Neural progenitor cell (in vitro differentiated cells): ENCODE results near the gene NFXL1. TPM values are rescaled to one million over a fixed set of nuclear protein-coding genes. Genes with fewer than 3 reads are reported as not detected.
"Not testable (repeated sequence)": the region's sequence is repeated elsewhere in the genome, so short reads cannot be mapped to it uniquely, and the experiment has no call there.

Experiments
- DNase-seq: peaks from one replicate; pipeline ENCODE4 v3.0.0-alpha.2; 2016; ENCODE audit warnings: low spot score
- H2AFZ ChIP-seq: fragments of 200-600 bp; sonication (generic); replicated peaks from 2 replicates; pipeline ENCODE4 v1.6.1; 2016; ENCODE audit warnings: antibody characterized with exemption
- H3F3A ChIP-seq: fragments of 200-600 bp; sonication (generic); 2 replicates; pipeline ENCODE4 v1.6.1; 2016; ENCODE audit warnings: antibody characterized with exemption, low read depth
- H3K27ac ChIP-seq: fragments of 200-600 bp; sonication (generic); 2 replicates; pipeline ENCODE4 v1.5.1; 2016; ENCODE audit warnings: mild to moderate bottlenecking
- H3K27me3 ChIP-seq: fragments of 200-600 bp; sonication (generic); 2 replicates; pipeline ENCODE4 v1.6.1; 2016; ENCODE audit warnings: mild to moderate bottlenecking, moderate library complexity
- H3K36me3 ChIP-seq: fragments of 200-600 bp; sonication (generic); 2 replicates; pipeline ENCODE4 v1.5.1; 2016
- H3K4me1 ChIP-seq: fragments of 200-600 bp; sonication (generic); 2 replicates; pipeline ENCODE4 v1.6.1; 2016; ENCODE audit warnings: mixed run types
- H3K4me2 ChIP-seq: fragments of 200-600 bp; sonication (generic); 2 replicates; pipeline ENCODE4 v1.6.1; 2016
- H3K4me3 ChIP-seq: fragments of 200-600 bp; sonication (generic); 2 replicates; pipeline ENCODE4 v1.5.1; 2016
- H3K79me2 ChIP-seq: fragments of 200-600 bp; sonication (generic); 2 replicates; pipeline ENCODE4 v1.6.1; 2016; ENCODE audit warnings: low read depth
- H3K9ac ChIP-seq: fragments of 200-600 bp; sonication (generic); 2 replicates; pipeline ENCODE4 v1.6.1; 2016
- H3K9me3 ChIP-seq: fragments of 200-600 bp; sonication (generic); 2 replicates; pipeline ENCODE4 v1.5.1; 2016; ENCODE audit warnings: low read depth
- H4K20me1 ChIP-seq: fragments of 200-600 bp; sonication (generic); 2 replicates; pipeline ENCODE4 v1.6.1; 2016; ENCODE audit warnings: low read depth
- H3K27ac Mint-ChIP-seq: 3 replicates; pipeline ENCODE4 v1.8.0; 2021; ENCODE audit warnings: mixed read lengths
- H3K27me3 Mint-ChIP-seq: 2 replicates; pipeline ENCODE4 v1.8.0; 2022; ENCODE audit warnings: low read depth, mild to moderate bottlenecking, inconsistent platforms, moderate library complexity, mixed read lengths; ENCODE audit not compliant: insufficient read depth
- H3K36me3 Mint-ChIP-seq: 3 replicates; pipeline ENCODE4 v1.8.0; 2021; ENCODE audit warnings: mixed read lengths
- H3K4me1 Mint-ChIP-seq: 3 replicates; pipeline ENCODE4 v1.8.0; 2021; ENCODE audit warnings: mixed read lengths
- H3K4me3 Mint-ChIP-seq: 3 replicates; pipeline ENCODE4 v1.8.0; 2021; ENCODE audit warnings: mild to moderate bottlenecking, moderate library complexity, mixed read lengths
- H3K9me3 Mint-ChIP-seq: 3 replicates; pipeline ENCODE4 v1.8.0; 2020; ENCODE audit warnings: mixed read lengths
- EZH2 ChIP-seq: fragments of 200-600 bp; sonication (generic); IDR thresholded peaks from 2 replicates; pipeline ENCODE4 v1.6.1; 2017; ENCODE audit warnings: antibody characterized with exemption, mild to moderate bottlenecking, moderate library complexity
- EZH2phosphoT487 ChIP-seq: fragments of 200-600 bp; sonication (generic); IDR thresholded peaks from 2 replicates; pipeline ENCODE4 v1.6.1; 2017; ENCODE audit warnings: antibody characterized with exemption
- total RNA-seq: library from RNA; depleted of rRNA; stranded (reverse); fragments of >200 nt; gene quantifications from 2 replicates; pipeline ENCODE4 v1.2.3, GENCODE V29; 2015; ENCODE audit warnings: low replicate concordance
- TF ChIP-seq, protein P1 (sequence below): fragments of 200-600 bp; sonication (generic); IDR thresholded peaks from 2 replicates; pipeline ENCODE4 v1.5.1; 2017; ENCODE audit warnings: antibody characterized with exemption, mild to moderate bottlenecking

NFXL1 gene
- total RNA-seq, 1 donor from 2014 or later = 33.2 TPM

DNA sequence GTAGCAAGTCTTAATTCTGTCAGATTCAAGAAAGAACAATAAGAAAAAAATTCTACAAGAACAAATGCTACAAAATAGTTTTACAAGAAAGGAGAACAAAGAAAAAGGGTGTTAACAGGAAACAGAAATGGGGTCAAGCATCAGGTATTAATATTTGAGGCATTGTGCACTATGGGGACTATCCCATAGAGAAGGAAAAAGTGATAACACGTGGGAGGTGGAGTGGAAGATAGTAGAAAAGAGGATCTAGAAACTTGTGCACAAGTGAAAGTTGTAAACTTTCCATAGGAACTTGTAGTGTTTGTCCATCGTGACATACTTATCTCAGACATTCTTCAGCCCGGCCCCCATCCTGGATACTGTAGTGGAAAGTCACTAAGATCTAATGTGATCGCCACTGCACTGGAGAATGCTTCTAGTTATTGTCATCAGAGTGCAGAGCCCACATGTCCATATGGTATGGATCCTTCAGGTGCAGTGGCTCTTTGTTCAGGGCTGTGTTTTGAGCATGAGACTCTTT, 15.4 kb upstream of the NFXL1 start:
- H3K27me3 Mint-ChIP-seq = peaks cover 4% of the 10 kb centered on the region

GRCh38 chr4:47926667-47927258, 12.4 kb upstream of the NFXL1 start:
- H3K4me1 ChIP-seq = peaks cover 6% of the 10 kb centered on the region
- H3K27me3 Mint-ChIP-seq = peaks cover 2% of the 10 kb centered on the region
- no peaks in the 10 kb centered on the region for H3K9me3 ChIP-seq
- H3K79me2 ChIP-seq = no peaks in the 10 kb centered on the region
- H3K9ac ChIP-seq = no peak overlapping the region
- H3K4me2 ChIP-seq = peak overlapping the region; percentile 73
- TF ChIP-seq, protein P1, sequence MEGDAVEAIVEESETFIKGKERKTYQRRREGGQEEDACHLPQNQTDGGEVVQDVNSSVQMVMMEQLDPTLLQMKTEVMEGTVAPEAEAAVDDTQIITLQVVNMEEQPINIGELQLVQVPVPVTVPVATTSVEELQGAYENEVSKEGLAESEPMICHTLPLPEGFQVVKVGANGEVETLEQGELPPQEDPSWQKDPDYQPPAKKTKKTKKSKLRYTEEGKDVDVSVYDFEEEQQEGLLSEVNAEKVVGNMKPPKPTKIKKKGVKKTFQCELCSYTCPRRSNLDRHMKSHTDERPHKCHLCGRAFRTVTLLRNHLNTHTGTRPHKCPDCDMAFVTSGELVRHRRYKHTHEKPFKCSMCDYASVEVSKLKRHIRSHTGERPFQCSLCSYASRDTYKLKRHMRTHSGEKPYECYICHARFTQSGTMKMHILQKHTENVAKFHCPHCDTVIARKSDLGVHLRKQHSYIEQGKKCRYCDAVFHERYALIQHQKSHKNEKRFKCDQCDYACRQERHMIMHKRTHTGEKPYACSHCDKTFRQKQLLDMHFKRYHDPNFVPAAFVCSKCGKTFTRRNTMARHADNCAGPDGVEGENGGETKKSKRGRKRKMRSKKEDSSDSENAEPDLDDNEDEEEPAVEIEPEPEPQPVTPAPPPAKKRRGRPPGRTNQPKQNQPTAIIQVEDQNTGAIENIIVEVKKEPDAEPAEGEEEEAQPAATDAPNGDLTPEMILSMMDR = peak; percentile 78
- TF ChIP-seq EZH2phosphoT487 = no peak
- no peaks in the 10 kb centered on the region for H3K36me3 Mint-ChIP-seq
- H3F3A ChIP-seq = no peaks in the 10 kb centered on the region
- no peaks in the 10 kb centered on the region for H3K36me3 ChIP-seq
- H3K4me3 Mint-ChIP-seq = peak overlapping the region; percentile 57
- no peaks in the 10 kb centered on the region for H3K9me3 Mint-ChIP-seq
- peak overlapping the region; percentile 72 for H2AFZ ChIP-seq
- no peaks in the 10 kb centered on the region for H4K20me1 ChIP-seq
- no peak overlapping the region for H3K27ac Mint-ChIP-seq
- DNase-seq = peak; percentile 89
- H3K4me3 ChIP-seq = peak overlapping the region; percentile 37
- H3K27me3 ChIP-seq = no peaks in the 10 kb centered on the region
- H3K27ac ChIP-seq = no peak overlapping the region
- H3K4me1 Mint-ChIP-seq = peaks cover 5% of the 10 kb centered on the region

More for the DNA sequence above, 15.4 kb upstream of the NFXL1 start:
- Mint-ChIP-seq H3K27ac (no peak overlapping the region), H3K36me3 (no peaks in the 10 kb centered on the region), H3K4me1 (peaks cover 5% of the 10 kb centered on the region), H3K4me3 (no peak overlapping the region), H3K9me3 (no peaks in the 10 kb centered on the region)
- H3K4me1 ChIP-seq = no peaks in the 10 kb centered on the region
- H4K20me1 ChIP-seq = no peaks in the 10 kb centered on the region
- no peak for DNase-seq
- no peak overlapping the region for H3K4me2 ChIP-seq
- no peaks in the 10 kb centered on the region for H3K27me3 ChIP-seq
- TF ChIP-seq, protein P1 = no peak
- TF ChIP-seq EZH2phosphoT487 (no peak), EZH2 (no peak)
- H3K4me3 ChIP-seq = no peak overlapping the region
- H3K9ac ChIP-seq = no peak overlapping the region
- no peaks in the 10 kb centered on the region for H3F3A ChIP-seq
- H2AFZ ChIP-seq = no peak overlapping the region
- no peaks in the 10 kb centered on the region for H3K79me2 ChIP-seq
- H3K27ac ChIP-seq = no peak overlapping the region
- no peaks in the 10 kb centered on the region for H3K9me3 ChIP-seq
- H3K36me3 ChIP-seq = no peaks in the 10 kb centered on the region

GRCh38 chr4:47923261-47923608, 8.9 kb upstream of the NFXL1 start:
- H3K36me3 Mint-ChIP-seq = not testable (repeated sequence)

DNA sequence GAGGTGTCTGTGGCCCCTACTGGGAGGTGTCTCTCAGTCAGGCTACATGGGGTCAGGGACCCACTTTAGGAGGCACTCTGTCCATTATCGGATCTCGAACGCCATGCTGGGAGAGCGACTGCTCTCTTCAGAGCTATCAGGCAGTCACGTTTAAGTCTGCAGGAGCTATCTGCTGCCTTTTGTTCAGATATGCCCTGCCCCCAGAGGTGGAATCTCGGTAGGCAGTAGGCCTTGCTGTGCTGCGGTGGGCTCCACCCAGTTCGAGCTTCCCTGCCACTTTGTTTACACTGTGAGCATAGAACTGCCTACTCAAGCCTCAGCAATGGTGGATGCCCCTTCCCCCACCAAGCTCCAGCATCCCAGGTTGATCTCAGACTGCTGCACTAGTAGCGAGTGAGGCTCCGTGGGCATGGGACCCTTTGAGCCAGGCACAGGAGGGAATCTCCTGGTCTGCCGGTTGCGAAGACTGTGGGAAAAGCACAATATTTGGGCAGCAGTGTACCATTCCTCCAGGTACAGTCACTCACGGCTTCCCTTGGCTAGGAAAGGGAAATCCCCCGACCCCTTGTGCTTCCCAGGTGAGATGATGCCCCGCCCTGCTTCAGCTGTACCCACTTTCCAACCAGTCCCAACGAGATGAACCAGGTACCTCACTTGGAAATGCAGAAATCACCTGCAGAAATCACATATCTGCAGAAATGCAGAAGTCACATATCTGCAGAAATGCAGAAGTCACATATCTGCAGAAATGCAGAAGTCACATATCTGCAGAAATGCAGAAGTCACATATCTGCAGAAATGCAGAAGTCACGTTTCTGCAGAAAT, 8.3 kb upstream of the NFXL1 start:
- H3K4me1 ChIP-seq, H3K27ac ChIP-seq, H3K4me1 Mint-ChIP-seq, H3K27me3 Mint-ChIP-seq, H3K27ac Mint-ChIP-seq, H3K9me3 ChIP-seq, H3K4me3 ChIP-seq, H3K27me3 ChIP-seq, H3K9ac ChIP-seq, H4K20me1 ChIP-seq, H3K4me3 Mint-ChIP-seq, H3F3A ChIP-seq, H3K36me3 ChIP-seq, H3K79me2 ChIP-seq, H3K36me3 Mint-ChIP-seq: not testable (repeated sequence)
- peaks cover 13% of the 10 kb centered on the region for H3K9me3 Mint-ChIP-seq
- peak overlapping the region; percentile 97 for H2AFZ ChIP-seq
- peak overlapping the region; percentile 49 for H3K4me2 ChIP-seq
- peak; percentile 18 for DNase-seq

More at GRCh38 chr4:47923261-47923608, 8.9 kb upstream of the NFXL1 start:
- H3K9me3 ChIP-seq, H3F3A ChIP-seq, H3K4me1 ChIP-seq, H3K4me2 ChIP-seq, H3K4me3 Mint-ChIP-seq, H3K4me3 ChIP-seq, H4K20me1 ChIP-seq, H3K36me3 ChIP-seq, H3K27ac Mint-ChIP-seq, H3K27me3 ChIP-seq, H3K9ac ChIP-seq, DNase-seq, H3K4me1 Mint-ChIP-seq, H3K27ac ChIP-seq, H2AFZ ChIP-seq, H3K27me3 Mint-ChIP-seq, H3K79me2 ChIP-seq, H3K9me3 Mint-ChIP-seq: not testable (repeated sequence)

DNA sequence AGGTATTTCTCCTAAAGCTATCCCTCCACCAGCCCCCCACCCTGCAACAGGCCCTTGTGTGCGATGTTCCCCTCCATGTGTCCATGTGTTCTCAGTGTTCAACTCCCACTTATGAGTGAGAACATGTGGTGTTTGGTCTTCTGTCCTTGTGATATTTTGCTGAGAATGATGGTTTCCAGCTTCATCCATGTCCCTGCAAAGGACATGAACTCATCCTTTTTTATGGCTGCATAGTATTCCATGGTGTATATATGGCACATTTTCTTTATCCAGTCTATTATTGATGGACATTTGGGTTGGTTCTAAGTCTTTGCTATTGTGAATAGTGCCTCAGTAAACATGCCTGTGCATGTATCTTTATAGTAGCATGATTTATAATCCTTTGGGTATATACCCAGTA, 2.8 kb upstream of the NFXL1 start:
- DNase-seq, H3K27ac Mint-ChIP-seq, H3K36me3 ChIP-seq, H3K4me1 ChIP-seq, H3K4me2 ChIP-seq, H3F3A ChIP-seq, H3K36me3 Mint-ChIP-seq, H3K4me3 Mint-ChIP-seq, H2AFZ ChIP-seq, H3K27me3 Mint-ChIP-seq, H3K27ac ChIP-seq, H3K27me3 ChIP-seq, H3K9ac ChIP-seq, H4K20me1 ChIP-seq, H3K9me3 ChIP-seq, H3K4me3 ChIP-seq: not testable (repeated sequence)
- peaks cover 14% of the 10 kb centered on the region for H3K9me3 Mint-ChIP-seq
- peaks cover 18% of the 10 kb centered on the region for H3K79me2 ChIP-seq
- H3K4me1 Mint-ChIP-seq = peaks cover 12% of the 10 kb centered on the region
